Eye (tissue), 1 donor: ENCODE measurements around the gene ENOPH1.
"Not testable (repeated sequence)": the region's sequence is repeated elsewhere in the genome, so short reads cannot be mapped to it uniquely, and the experiment has no call there.

Source experiments
- DNase-seq: peaks from one replicate; pipeline ENCODE4 v3.0.0-alpha.2; 2015

ENOPH1 gene

DNA sequence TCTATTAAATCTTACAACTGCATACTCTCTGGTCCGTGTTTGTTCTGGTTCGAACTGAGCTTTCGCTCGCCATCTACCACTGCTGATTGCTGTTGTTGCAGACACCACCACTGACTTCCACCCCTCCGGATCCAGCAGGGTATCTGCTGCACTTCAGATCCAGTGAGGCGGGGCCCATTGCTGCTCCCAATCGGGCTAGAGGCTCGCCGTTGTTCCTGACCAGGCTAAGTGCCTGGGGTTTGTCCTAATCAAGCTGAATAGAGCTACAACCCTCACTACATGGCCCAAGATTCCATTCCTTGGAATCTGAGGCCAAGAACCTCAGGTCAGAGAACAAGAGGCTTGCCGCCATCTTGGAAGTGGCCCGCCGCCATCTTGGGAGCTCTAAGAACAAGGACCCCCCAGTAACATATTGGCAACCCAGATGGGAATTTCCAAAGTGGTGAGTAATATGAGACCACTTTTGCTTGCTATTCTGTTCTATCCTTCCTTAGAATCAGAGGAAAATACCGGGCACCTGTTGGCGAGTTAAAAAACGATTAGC lies 43.3 kb downstream of the ENOPH1 start:
- no peak for DNase-seq

DNA sequence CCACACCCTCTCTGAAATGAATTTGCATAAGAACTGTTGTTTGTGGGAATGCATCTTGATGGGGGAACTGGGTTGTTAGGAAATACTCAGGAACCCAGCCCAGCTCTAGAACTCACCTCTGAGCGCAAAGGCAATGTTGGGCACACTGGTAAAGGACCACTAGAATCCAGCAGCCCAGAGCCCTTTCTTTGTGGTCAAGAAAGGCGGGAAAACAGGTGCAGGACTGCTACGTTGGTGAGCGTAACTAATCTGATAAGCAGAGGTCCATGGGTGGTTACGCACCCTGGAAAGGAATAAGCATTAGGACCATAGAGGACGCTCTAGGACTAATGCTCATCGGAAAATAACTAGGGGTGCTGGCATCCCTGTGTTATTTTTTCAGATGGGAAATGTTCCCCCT lies 45.5 kb downstream of the ENOPH1 start:
- not testable (repeated sequence) for DNase-seq

DNA sequence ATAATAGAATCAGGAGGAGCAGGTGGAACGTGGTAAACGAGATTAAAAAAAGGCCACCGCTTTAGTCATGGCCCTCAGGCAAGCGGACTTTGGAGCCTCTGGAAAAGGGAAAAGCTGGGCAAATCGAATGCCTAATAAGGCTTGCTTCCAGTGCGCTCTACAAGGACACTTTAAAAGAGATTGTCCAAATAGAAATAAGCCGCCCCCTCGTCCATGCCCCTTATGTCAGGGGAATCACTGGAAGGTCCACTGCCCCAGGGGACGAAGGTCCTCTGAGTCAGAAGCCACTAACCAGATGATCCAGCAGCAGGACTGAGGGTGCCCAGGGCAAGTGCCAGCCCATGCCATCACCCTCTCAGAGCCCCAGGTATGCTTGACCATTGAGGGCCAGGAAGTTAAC lies 47.1 kb downstream of the ENOPH1 start:
- DNase-seq, result not testable (repeated sequence)

DNA sequence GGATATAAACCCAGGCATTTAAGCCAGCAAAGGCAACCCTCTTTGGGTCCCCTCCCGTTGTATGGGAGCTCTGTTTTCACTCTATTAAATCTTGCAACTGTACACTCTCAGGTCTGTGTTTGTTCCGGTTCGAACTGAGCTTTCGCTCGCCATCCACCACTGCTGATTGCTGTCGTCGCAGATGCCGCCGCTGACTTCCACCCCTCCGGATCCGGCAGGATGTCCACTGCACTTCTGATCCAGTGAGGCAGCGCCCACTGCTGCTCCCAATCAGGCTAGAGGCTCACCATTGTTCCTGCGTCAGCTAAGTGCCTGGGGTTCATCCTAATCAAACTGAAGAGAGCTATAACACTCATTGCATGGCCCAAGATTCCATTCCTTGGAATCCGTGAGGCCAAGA lies 49.2 kb downstream of the ENOPH1 start:
- DNase-seq, result no peak

DNA sequence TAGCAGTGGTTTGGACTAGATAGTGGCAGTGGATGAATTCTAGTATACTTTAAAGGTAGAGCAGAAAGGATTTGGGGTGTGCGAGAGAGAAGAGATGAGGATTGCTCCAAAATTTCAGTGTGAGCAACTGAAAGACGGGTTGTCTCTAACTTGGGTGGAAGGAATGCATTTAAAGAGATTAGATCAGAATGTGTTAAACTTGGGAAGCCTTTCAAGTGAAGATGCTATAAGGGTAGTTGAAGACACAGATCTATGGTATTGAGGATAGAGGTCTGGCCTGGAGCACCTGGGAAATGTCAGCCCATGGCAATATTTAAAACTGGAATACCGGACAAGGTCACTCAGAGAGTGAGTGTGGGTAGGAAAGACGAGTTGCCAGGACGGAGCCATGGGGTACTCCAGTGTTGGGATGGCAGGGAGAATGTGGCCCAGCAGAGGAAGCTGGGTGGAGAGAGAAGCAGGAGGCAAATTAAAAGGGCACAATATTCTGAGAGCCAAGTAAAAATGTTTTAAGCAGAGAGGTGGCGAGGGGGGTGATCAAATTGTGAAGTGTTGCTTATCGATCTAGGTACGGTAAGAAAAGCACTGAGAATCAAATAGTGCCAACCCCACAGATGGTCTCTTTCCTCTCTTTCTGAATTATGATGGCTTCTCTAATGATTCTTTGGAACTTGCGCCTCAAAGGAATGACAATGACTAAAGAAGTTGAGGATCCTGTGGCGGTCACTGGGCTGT lies 50.5 kb downstream of the ENOPH1 start:
- no peak for DNase-seq

DNA sequence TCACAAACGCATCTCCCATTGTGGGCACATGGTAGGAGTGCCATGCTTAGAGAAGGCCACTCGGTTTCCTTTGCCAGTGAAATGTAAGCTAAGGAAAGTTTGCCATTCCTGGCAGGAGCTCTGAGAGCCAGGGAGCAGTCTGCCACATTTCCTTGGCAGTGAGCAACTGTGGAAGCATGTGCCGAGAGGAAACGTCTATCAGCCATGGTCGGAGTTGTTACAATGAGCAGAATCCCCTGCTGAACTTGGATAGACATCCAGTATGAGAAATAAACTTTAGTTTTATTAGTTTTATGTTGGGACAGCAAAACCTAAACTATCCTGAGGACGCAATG lies 51.1 kb downstream of the ENOPH1 start:
- no peak for DNase-seq

DNA sequence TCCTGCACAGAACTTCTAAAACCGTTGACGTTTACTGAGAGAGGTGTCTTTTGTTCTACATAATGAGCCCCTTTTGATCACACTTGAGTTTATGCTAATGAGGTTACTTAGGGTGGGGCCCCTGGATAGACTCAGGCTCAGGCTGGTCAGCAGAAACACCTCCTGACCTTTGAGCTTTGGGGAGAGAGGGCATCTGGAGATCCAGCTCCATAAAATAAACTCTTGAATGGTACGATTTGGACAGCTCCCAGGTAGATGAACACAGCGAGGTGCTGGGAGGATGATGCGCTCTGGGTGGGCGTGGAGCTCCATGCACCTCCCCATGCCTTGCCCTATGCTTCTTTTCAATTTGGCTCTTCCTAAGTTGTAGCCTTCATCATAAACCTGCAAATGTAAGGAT lies 52.0 kb downstream of the ENOPH1 start:
- DNase-seq, result no peak

DNA sequence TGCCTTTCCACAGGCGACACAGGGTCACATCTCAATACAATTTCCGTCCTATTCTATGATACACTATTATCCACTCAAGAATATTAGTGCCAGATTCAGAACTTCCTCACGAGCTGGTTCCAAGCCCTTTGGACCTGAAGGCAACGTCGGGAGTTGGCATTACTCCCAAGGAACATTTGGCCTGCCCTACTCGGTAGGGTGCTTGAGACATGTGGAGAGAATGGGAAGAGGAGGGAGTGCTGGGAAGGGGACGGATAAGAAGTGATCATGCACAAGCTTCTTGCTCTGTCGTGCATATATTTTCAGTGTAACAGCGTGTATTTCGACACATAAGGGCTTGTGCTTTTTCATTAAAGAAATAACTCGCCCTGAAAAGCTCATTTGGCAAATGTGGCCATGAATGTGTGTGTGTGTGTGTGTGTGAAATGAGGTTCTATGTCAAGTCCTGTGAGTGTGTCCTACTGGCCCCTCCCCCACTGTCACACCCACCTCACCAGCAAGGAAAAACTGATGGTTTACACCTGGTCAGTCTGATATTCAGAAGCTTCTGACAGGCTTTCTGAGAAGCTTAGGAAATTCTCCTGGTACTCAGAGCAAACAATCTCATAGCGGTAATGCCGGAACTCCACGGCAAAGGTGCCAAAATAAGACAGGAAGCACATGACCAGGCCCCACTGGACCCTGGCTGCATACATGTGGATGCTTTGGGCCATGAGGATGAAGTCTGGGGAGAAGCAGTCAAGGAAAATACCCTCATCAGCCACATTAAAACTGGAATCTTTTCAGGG lies 54.8 kb downstream of the ENOPH1 start:
- DNase-seq, result no peak

DNA sequence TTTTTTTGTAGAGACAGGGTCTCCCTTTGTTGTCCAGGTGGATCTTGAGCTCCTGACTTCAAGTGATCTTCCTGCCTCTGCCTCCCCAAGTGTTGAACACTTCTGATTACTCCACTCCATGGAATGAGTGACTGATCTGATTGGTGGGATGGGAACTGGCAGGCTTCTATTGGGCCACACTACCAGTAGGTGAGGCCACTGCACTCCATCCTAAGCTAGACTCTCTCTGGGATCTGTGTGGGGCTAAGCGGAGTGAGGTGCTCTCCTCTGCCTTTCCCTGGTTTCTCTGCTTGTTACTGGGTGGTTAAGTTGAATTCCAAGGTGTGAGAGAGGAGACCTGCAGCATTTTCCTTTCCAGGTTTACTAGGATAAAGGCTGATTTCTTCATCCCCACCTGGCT lies 58.7 kb downstream of the ENOPH1 start:
- no peak for DNase-seq

DNA sequence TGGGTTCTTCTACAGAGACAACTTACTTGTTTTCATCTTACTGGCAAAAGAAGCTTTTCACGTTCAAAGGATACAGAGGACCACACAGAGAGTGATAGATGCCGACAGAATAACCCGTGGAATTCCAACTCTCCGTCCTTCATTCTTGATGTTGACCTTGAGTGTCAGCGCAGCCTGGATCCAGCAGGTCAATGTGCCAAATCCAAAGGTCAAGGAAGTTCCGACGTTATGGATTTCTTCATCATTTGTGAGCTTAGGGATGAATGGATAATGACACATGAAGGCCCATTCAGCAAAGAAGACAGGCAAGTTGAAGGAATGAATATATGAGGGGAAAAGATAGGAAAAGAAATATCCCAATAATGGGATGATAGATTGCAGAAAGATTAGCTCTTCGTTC lies 59.6 kb downstream of the ENOPH1 start:
- no peak for DNase-seq

DNA sequence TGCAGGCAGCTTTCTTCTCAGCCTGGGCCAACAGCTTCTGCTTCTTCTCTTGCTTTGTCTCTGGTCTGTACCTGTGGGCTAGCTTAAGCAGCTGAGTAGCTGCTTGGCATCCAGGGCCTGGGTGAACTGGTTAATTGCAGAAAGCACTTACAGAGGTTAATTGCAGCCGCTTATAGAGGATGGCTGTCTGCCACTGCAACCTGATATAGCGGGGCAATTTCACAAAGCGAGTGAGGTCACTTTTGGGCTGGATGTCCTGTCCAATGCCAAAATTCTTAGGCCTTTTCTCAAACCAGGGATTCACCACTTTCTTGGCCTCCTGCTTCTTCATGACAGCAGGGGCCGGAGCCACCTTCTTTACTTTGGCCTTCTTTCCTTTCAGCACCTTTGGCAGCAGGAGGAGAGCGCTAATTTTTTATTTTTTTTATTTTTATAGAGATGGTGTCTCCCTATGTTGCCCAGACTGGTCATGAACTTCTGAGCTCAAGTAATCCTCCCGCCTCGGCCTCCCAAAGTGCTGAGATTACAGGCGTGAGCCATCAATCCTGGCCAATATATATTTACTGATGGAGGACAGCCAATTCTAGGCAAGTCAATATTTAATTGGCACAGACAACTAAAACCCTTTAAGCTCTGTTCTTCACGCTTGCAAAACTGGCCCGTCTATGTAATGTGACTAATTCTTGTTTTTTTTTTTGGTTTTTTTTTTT lies 61.0 kb downstream of the ENOPH1 start:
- DNase-seq, result peak; percentile 1

DNA sequence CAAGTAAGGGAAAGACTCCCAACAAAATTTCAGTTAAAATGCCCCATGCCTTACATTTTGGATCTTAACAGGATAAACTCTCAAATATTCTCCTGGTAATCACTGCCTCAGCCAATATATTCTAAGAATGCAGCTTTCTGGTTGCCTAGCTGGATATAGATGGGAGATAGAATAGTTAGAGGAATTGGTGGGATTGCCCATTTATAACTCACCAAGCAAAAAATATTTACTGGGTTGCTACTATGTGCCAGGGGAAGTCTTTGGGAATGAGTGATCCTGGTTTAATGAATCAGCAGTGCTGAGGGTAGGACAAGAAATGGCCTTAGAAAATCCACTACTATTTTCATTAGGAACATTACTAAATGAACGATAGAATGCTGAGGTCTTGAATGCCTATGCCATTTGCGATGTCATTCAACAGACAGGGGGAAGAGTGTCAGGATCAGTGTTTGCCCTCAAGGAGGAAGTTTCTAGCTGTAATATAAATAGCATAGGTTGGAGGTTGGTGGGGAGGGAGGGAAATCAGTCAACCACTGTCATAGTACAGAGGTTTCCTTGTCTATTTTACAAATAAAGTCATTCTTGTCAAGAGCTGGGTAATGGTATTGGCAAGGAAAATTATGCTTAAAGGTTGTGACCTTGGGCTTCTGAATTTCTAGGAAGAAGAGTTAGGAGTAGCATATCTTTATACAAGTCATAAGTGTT lies 63.5 kb downstream of the ENOPH1 start:
- DNase-seq, result no peak

DNA sequence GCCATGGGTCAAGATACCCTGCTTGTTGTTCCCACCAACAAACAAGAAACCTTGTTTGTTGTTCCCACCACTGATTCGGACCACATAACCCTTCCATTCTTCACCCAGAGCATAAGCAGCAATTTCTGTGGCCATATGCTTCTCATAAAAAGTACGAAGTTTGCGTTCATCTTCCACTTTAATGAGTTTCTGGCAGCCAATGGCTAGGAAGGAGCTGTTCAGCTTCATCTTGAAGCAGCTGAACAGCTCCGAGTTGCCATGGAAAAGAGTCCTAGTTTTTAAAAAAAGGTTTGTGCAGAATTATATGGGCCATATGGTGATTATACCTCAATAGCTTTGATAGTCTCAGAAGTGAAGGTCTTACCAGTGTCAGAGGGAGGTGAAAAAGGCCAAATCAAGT lies 65.3 kb downstream of the ENOPH1 start:
- DNase-seq, result no peak

DNA sequence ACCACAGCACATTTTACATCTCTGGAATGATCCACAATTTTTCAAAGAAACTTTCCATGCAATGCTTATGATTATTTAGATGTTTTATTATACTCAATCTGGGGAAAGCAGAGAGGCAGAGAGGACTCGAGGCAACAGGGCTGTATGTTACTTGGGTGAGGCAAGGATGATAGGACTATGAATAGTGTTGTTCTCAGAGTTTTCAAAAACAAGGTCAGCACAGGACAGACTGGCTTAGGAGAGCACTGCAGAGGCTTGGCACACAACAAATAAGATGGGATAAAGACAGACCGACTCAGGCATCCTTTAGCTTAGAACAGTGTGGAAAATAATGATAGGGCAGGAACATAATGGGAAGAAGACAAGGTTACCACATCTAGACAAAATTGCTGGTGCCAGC lies 66.0 kb downstream of the ENOPH1 start:
- no peak for DNase-seq

DNA sequence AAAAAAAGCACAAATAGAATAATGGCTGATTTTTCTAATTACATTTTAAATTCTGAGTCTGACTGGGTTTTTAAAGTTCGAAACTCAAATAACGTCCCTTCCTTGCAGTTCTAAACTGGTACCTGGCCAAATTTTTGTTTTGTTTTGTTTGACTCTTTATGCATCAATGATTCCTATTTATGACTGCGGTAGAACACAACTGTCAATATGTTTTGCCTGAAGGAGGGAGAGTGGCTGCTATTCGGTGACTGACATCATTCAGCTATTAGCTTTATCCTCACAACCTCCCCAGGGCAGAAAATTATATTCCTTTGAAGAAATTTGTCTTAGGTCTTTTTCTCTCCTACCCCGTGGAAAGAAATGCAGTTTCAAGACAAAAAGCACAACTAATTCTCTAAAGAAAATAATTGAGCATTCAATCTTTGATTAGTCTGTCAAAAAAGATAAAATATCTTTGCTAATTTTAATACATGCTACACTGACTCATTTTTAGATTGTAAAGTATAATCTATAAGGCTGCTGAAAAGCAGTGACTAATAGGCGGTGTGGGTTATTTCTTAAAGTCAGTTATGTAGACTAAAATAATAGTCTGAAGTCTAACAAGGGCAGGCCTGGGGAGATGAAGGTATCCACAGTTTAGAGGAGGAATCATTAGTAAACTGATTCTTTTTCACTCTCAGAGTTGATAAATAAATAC lies 69.5 kb downstream of the ENOPH1 start:
- DNase-seq, result peak; percentile 29

DNA sequence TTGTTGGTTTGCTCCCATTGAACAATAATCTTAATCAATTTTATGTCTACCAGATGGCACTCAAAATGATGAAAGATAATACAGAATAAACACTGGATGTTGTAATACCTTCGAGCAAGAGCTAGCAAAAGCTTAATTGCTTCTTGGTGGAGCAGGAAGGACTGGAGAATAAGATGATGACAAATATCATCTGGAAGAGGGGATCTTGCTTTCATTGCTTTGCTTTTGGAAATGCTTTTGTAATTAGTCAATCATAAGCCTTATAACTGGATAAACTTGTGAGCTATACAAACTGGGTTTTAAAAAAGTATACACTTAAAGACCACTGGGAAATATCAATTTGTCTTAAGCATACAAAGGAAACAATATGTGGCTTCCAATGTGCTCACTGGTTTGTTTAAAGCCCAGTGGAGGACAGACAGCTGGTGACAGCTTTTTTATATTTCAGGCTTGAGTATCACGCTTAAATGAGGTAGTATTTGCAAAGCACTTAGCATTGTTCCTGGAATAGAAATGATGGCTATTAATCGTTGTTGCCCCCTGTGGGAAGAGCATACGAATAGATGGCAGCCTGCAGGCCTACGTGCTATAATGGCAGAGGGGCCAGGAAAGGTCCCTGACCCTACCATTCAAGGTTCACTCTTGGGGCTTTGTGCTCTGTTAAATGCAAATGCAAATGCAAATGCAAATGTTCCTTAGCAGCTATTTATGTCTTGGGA lies 70.2 kb downstream of the ENOPH1 start:
- DNase-seq, result no peak

DNA sequence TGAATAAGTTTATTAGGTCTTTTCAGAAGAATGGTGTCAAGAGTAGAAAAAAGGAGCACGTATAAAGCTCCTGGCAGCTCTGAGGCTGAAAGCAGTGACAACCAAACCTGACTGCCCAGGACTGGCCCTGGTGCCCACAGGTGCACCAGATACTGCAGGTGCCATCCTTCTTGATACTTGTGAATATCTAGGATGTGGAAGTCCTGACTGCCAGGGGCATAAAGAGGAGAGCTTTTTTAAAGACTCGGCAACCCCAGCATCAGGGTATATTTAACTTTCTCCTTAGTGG lies 70.7 kb downstream of the ENOPH1 start:
- no peak for DNase-seq

DNA sequence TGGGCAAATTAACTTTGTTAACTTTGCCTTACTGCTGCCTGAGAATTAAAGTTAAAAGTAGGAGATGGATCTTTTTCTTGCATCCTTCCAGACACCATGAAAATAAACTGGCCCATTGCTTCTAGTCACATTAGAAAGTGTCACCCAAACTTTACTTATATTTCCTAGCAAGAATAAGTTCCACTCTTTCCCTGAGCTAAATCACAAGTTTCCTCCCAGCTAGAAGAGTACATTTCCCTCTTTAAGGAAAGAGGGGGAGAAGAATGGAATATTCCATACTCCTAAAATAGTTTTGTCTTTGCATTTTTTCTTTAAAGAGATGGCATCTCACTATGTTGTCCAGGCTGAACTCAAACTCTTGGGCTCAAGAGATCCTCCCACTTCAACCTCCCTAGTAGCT lies 77.6 kb downstream of the ENOPH1 start:
- DNase-seq, result no peak

DNA sequence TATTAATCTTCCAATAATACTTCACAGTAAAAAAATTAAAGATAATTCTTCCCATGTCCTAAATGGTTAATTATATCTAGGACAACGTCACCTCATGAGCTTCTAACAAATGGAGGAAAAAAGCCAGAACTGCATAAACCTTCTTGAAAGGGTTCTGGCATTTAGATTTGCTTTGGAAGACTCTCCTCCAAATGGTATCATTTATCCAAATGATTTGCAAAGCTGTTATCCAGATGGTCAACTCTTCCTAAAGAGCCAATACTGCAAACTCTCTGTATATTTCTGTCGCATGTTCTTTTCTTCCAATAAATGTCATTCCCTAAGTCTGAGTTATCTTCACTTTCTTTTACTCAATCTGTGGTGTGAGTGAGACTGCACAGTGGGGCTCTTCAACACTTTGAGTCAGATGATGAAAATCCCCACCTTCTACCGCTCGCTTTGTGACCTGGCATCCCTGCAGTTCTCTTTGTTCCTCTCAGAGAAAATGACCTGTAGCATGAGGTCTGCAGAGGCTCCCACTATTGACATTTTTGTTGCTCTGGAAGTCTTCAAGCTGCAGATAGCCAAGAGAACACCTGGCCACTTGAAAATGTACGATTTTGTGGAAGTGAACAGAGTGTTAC lies 78.5 kb downstream of the ENOPH1 start:
- DNase-seq, result no peak

DNA sequence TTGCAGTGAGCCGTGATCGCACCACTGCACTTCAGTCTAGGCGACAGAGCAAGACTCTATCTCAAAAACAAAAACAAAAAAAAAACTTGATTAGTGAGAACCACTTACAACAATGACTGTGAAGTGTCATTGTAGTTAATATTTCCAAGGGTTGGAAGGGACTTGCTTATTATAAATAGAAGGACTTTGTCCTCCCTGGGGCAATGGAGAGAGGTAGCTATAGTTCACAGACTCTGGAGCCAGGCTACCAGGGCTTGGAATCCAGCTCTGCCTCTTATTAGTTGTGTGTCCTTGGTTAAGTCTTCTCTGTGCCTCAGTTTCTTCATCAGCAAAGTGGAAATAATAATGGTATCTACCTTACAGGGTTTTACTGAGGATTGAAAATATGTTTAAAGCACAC lies 79.8 kb downstream of the ENOPH1 start:
- no peak for DNase-seq
